CD4-positive, alpha-beta T cell treated with Interleukin-21 for 1 hour (primary cell): ENCODE measurements around the gene ANOS1.
A peak's percentile ranks its signal among the peaks of the same experiment; 100 is the strongest.
"Not testable (repeated sequence)": the region's sequence is repeated elsewhere in the genome, so short reads cannot be mapped to it uniquely, and the experiment has no call there.

Experiments used
- DNase-seq: peaks from one replicate; pipeline ENCODE4 v3.0.0-alpha.2; 2020

Gene ANOS1

GRCh38 chrX:8731559-8732395, at the start of gene ANOS1:
ANOS1 (minus strand) TSS chrX:8732137; CDS start chrX:8732036, 101 bp downstream.
- no peak for DNase-seq

DNA sequence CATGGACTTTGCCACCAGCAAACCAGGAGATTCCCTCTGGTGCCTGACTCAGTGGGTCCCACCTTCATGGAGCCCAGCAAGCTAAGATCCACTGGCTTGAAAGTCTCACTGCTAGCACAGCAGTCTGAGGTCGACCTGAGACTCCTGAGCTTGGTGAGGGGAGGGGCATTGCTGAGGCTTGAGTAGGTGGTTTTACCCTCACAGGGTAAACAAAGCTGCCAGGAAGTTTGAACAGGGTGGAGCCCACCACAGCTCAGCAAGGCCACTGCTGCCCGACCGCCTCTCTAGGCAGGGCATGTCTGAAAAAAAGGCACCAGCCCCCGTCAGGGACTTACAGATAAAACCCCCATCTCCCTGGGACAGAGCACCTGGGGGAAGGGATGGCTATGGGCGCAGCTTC, 41.2 kb upstream of the ANOS1 start:
- DNase-seq, result peak; percentile 1

GRCh38 chrX:8760021-8760420, 28.1 kb upstream of the ANOS1 start:
- DNase-seq, result no peak

GRCh38 chrX:8758706-8759105, 26.8 kb upstream of the ANOS1 start:
- DNase-seq, result not testable (repeated sequence)

DNA sequence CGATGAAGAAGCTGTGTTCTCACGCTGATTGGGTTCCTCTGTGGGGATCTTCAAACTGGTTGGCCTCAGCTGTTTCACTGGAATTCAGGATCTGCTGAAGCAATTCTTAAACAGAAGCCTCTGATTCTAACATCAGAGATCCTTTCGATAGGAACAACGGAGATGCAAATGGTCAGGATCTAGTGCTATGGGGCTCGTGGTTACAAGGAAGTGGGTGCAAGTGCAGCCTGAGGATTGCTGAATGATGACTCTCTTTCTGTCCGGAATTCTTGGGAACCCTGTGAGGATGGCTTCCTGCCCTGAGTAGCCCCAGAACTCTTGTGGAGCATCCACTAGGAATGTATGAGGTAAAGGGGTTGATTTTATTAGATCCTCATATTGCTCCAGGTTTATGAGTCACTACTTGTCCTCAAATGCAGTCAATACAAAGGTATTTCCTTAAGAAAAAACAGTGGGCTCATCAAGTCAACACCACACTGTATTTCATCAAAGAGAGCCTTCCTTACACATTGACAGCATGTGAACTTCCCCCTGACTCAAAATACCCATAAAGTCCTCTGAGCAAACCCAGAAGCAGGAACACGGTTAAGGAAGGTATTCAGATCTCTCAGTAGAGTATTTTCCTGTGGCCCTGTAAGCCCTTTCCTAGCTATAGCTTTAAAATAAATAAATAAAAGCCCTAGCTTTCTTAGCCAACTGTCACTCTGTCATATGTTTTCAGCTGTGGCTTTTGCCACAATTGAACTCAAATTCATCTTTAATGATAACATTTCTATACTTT, 25.9 kb upstream of the ANOS1 start:
- DNase-seq, result not testable (repeated sequence)

DNA sequence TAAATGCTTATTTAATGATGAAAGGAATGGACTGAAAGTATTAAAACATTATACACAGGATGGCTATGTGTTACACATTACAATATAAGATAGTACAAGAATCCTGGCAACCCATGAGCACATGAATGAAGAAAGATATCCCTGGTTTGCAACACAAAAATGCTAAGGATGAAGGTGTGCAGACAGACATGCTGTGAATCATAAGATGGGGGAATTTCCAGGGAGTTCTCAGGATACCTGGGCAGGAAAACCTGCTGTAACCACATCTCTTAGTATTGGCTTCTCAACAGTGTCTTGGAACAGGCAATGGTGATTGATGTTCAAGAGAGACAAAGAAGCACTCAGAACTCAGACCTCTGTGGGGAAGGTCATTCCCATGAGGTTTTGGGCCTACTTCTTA, 23.9 kb upstream of the ANOS1 start:
- no peak for DNase-seq

DNA sequence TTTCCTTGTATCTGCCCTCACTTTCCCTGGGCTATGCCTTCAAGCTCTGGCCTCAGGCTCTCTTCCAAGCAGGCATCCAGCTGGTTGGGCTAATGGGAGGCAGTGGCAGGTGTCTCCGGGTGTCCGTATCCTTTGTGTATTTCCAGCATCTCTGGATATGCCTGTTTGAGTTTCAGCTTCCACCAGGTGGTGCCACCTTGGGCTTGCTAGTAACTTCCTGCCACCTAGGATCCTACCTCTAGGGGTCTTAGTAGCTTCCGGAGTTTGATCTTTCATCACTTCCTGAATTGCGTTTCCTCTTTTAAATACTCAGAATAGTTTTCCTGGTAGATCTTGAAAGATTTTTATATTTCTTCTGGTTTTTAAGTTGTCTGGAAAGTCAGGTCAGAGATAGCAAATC, 23.2 kb upstream of the ANOS1 start:
- DNase-seq, result no peak

- no peak for DNase-seq
Observed at GRCh38 chrX:8749697-8750096, 17.8 kb upstream of the ANOS1 start.

DNA sequence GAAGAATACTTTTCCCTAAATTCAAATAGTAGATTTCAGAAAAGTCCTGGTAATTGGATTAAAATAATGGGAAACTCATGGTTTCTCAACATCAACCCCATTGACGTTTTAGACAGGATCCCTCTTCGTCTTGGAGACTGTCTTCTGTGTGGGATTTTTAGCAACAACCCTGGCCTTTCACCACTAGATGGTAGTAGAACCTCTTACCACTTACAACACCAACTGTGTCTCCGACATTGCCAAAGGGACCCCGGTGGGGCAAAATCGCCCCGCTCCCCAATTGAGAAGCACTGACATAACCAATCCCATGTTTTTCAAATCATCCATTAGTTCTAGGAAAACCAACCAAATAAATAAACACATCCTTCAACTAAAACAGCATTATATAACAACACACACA, 16.9 kb upstream of the ANOS1 start:
- DNase-seq, result peak; percentile 23

DNA sequence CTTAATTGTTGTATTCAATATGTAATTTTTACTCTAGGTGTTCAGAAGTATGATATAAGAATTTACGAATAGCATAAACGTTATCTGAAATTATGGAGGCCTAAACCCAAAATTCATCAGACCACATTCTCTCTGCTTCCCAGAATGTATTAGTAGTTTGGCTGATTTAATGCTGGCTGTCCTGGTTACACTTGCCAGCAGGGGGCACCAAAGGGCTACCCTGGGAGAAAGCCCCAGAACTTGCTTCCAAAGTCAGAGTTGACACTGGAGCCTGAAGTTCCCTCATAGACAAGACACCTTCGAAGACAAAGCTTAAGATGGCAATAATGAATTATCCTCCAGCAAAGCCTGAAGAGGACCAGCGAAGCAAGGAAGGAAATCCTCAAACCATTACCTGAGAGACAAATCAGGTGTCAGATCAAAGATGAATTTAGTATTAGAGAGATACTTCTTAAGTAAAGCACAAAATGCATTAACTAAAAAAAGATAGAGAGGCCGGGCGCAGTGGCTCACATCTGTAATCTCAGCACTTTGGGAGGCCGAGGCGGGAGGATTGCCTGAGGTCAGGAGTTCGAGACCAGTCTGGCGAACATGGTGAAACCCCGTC, 11.3 kb upstream of the ANOS1 start:
- DNase-seq, result peak; percentile 43

- DNase-seq, result no peak
Observed at GRCh38 chrX:8741981-8742380, 10.0 kb upstream of the ANOS1 start.

DNA sequence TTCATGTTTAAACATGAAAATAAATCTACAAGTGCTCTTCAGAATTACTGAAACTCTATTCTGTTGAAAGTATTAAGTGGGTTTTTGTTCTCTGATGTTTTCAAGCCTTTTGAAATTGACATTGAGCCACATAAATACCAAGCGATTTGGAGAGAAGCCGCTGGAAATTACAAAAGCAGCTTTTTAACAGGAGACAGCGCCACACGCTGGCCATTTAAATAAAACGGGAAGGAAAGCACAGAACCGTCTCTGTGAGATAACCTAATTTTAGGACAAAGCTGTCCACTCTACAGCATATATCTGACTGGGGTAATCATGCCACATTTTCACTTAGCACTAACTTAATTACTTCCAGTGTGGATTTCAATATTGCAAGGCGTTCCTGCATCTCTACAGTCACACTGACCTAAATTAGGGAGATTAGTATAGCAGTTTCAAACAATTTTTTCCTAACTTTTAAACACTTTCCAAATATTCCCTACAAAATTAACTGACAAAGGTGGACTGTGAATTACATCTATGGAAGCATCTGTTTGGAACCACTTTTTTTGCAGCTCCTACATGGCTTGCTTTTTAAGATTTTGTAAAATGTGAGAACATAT, 6.8 kb upstream of the ANOS1 start:
- DNase-seq, result peak; percentile 25

DNA sequence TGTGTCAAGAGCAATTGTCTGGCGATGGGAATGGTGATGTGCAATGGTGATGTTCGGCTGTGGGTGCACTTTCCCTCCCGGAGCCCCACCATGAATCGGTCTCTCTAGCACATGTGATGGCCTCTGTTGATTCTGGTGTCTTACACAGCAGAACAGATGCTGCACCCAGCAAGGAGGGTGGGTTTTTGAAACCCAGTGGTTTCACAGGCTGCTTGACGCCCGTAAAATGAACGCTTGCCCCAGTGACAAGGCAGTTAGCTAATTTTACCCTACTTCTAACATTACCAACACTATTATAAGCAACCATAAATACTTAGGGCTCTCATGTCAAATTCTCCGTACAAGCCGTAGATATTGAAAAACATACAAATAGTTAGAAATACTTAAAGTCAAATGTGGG, 5.9 kb upstream of the ANOS1 start:
- DNase-seq, result no peak

DNA sequence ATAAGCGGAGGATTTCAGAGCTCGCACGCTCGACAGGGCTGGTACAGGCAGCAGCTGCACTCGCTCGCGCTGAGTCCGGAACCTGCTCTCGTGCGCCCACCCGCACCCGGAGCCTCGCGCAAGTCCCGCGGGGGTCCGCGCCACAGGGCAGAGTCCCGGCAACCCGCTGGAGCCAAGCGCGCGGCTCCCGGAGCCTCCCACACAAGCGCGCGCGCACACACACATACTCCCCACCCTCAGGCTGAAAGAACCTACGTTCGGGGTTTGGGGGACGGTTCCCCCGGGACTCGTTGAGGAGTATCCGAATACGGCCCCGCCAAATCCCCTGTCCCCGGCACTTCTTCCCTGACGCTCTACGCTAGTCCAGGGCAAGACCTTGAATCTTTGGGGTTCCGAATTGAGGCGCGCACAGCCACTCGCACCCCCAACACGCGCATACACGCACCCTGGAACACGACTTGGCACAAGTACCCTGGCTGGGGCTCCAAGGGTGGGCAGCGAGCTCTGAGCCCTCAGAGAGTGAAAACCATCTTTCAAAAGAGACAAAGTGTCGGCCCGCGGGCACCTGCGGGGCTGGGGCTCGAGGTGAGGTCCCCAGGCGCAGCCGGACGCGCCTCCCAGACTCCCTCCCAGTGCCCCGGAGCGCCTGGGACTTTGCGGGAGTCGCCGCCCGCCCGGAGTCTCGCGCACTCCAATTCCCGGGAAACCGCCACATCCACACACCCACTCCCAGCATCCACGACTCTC, 952 bp downstream of the ANOS1 start:
- DNase-seq, result no peak

GRCh38 chrX:8729811-8730210, 2.1 kb downstream of the ANOS1 start:
- no peak for DNase-seq

DNA sequence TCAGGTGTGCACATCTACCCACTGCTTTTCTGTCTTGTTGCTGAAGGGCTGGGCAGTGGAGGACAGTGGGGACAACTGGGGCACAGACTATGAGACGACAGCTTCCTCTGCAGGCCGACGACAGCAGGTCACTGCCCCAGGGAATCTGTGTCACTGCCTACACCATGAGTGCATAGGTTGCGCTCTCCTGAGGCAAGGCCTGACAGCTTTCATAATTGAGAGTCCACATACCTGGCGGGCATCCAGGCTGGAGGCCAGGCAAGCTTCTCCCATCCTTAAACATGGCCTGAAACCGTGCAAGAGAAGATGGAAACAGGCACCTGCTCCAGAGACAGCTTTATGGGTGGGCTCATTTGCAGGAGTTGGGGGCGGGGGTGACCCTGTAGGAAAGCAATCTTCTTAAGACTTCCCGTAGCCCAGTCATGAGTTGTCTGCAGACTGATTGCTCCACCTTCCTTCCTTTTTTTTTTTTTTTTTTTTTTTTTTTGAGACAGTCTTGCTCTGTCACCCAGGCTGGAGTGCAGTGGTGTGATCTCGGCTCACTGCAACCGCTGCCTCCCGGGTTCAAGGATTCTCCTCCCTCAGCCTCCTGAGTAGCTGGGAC, 2.9 kb downstream of the ANOS1 start:
- DNase-seq, result no peak

DNA sequence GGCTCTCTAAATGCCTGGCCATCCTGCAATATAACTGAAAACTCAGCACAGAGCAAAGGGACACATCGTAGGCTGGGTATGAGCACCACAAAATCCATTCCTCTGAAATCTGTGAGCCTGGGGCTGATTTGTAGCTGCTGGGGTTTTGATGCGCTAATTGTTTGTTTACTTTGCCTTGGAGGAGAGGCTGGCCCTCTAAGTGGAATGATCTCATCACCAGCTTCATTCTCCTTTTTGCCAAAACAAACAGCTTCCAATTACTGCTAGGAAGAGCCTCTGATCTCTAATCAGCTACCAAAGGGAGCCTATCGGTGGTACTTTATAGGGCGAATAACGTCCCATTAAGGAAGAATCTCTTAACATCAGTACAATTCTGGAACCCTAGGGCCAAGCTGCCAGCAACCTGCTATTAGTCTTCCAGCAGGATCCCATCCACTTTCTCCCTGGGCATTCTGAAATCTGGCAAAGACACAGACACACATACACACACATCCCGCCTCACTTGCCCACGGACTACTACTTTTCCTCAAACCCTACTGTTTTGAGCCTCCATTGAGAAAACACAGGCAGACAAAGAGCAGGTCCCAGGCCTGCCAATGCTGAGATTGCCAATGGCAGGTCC, 5.8 kb downstream of the ANOS1 start:
- no peak for DNase-seq

GRCh38 chrX:8724300-8724699, 7.6 kb downstream of the ANOS1 start:
- no peak for DNase-seq

DNA sequence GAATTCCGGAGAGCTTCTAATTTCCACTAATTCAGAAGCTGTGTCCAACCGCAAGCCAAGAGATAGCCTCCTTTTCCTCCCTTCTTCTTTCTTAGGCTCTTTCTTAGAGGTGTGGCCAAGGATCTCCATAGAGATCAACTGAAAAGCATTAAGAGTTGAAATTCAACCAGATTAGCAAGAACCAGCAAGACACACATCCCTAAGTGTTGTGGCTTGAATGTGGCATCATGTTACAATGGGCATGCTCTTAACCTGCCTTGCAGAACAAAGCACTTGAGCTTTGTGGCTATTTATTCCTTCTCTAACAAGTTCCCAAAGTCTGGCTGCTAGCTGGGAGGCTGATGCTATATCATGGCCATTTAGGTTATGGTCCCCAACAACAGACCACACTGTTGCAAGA, 10.4 kb downstream of the ANOS1 start:
- DNase-seq, result no peak

DNA sequence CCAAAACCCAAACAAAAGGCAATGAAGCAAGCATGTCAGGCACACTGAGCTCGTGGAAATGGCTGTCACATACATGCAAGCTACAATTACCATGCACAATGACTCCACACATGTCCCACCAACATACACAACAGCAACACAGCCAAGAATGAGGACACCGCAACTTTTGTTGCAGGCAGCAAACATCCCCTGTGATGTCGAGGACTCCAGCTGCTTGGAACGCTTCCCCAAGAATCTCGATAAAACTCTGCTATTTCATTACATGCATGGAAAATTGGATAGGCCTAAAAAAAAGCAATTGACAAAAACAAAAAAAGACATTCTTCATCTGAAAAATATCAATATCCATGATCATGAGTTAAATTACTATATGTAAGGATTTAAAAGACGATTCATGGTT, 11.8 kb downstream of the ANOS1 start:
- no peak for DNase-seq

DNA sequence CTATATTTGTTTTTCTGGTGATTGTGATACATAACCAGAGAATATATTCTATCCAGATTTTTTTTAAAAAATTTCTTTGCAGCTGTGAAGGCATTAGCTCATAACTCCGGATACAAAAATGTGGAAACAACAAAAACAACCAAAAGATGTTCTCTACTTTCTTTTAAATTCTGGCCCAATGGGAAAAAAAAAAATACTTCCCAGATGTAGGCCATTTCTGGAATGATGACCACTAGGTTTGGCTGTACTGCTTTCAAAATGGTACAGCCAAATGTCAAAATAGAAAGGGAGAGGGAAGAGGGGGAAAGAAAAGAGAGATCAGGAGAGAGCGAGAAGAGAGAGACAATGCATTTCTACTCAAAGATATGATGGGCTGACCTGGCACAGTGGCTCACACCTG, 14.6 kb downstream of the ANOS1 start:
- no peak for DNase-seq

DNA sequence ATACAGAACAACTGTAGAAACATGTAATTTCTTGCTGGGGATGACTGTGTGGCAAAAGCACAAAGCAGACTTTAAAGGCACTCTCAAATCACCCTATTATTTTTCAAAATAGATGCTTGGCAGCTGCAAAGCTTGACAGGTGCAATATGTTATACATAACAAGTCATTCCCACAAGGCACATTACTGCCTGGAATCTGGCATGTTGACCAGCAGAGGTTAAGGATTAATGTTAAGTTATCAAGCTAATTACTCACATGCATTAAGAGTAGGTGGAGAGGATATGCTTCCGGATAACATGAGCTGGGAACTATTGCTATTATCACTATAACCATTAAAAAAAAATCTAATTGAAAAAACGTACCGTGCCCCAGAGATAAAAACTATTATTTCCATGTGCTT, 17.8 kb downstream of the ANOS1 start:
- DNase-seq, result no peak
